GM15510 (cell line): Measurements from ENCODE around the gene POLR3G.

Experiments
- POLR2A ChIP-seq: IDR thresholded peaks from 3 replicates; pipeline ENCODE4 v1.6.1; 2011; ENCODE audit warnings: borderline replicate concordance; ENCODE audit not compliant: insufficient read length; ENCODE audit errors: extremely low read depth

Gene POLR3G, protein sequence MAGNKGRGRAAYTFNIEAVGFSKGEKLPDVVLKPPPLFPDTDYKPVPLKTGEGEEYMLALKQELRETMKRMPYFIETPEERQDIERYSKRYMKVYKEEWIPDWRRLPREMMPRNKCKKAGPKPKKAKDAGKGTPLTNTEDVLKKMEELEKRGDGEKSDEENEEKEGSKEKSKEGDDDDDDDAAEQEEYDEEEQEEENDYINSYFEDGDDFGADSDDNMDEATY

DNA sequence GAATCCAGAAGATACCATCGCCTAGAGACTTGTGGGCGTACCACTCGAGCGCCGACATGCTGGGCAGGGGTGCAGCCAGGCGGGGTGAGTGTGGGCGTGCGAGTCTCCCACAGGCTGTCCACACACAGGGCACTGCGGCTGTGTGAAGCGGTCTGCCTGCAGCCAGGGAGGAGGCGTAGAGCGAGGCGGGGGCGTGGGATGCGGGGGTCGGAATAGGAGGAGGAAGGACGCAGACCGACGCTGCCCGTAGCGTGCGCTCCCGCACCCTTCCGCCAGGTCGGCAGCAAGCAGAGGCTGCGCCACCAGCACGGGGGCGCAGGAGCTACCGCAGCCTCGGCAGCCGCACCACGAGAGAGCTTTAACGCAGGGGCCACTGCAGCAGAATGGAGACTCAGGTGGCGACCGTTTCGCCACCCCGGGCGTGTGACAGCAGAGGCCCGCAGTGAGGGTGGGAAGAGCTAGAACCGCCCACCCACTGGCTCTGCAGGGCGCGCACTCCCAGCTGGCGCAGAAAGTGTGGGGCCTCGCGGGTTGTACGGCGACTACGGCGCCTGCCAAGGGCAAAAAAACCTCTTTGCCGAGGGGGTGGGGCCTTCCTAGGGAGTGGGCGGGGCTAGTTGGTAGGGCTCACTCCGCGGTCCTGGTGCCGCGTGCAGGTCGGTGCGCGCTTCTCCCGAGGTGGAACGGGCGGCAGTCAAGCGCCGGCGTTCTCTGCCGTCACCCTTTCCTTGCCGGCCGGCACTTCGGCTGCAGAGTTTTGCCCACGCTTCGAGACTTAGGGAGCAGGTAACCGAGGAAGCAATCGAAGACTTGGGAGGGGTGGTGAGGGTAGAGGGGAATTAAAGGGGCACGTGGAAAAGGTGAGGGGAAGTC lies at the start of gene POLR3G, which contains the start of gene MBLAC2:
Gene POLR3G (plus strand): TSS at position 630 of the 873 bp plus-strand sequence. CDS start 10,704 bp downstream, outside the sequence.
Gene MBLAC2 (minus strand): TSS at position 537 of the 873 bp plus-strand sequence. CDS start 479 bp downstream, at position 58.
- TF ChIP-seq POLR2A: peak; percentile 76

DNA sequence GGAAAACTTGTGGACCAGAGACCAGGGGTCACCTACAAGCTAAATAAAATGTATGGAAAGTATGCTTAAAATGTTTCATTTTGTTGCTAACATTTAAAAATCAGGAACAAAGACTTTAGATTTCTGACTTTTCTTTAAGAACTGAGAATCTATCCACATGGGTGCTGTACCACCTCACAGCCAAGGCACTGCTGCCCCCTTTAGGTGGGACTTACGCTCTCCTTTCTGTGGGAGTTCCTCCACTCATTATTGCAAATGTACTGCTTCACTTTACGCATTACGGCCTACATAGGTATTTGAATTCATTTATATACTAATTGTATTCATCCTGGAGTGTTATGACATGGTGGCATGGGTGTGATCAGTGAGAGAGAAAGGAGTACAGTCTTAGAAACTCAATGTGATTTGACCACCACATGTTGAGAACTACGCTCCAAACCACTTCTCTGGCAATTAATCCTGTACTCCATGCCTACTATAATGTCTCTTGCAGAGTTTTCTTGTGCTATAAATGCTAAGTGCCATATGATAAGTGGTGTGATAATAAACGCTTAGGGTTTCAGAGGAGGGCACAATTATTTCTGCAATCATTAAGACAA lies 40.4 kb upstream of the POLR3G start:
- TF ChIP-seq POLR2A: no peak

DNA sequence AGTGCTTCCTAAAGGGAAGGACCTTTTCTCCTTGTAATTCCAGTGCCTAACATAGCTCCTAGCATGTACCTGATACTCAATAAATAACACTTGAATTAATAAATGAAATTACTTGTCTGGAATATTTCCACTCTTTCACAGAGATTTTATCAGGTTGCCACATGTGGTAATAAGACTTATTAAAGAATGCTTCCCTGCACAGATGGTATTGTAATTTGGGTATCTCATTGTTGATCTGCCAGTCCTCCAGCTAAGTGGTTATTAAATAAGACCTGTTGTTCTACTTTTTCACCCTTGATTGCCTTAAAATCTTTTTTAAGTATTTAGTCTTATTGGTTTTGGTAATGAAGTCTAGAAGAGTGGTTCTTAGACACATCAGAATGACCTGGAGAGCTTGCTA lies 37.0 kb upstream of the POLR3G start:
- TF ChIP-seq POLR2A: no peak

DNA sequence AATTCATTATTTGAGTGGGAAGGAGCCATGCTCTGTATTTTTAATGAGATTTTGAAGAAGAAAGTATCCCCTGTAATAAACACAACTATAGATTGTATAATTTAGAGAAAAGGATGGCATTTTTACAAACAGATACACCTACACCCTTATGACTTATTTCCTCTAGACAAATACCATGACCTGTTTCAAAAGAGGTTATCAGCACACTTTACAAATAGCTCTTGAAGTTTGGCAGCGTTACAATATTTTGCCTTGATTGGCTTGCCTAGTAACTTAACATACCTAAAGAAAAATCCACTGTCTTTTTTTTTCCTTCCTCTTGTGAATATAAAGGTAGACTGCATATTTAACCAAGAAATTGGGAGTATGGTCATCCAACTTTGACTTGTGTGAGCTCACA lies 36.6 kb upstream of the POLR3G start:
- no peak for TF ChIP-seq POLR2A

DNA sequence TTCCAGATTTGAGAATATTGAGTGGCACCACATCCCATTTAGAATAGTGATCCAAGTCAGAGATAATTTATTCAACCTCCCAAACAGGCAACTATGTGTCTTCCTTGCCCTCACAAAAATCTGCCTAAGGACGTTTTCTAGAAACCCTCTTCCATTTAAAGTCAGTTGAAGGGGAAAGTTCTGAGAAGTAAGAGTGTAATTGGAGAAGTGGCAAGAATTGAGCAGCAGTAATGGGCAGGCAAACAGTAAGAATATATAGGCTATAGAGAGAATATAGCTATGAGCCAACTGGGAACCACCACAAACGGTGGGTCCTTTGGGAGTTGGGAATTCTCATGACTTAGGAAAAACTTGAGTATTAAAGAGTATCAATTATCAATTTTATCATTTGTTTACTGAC lies 34.0 kb upstream of the POLR3G start:
- no peak for TF ChIP-seq POLR2A

- no peak for TF ChIP-seq POLR2A
Measured at GRCh38 chr5:90446961-90447360, 27.7 kb upstream of the POLR3G start.

- no peak for TF ChIP-seq POLR2A
Measured at GRCh38 chr5:90461288-90461687, 13.4 kb upstream of the POLR3G start.

DNA sequence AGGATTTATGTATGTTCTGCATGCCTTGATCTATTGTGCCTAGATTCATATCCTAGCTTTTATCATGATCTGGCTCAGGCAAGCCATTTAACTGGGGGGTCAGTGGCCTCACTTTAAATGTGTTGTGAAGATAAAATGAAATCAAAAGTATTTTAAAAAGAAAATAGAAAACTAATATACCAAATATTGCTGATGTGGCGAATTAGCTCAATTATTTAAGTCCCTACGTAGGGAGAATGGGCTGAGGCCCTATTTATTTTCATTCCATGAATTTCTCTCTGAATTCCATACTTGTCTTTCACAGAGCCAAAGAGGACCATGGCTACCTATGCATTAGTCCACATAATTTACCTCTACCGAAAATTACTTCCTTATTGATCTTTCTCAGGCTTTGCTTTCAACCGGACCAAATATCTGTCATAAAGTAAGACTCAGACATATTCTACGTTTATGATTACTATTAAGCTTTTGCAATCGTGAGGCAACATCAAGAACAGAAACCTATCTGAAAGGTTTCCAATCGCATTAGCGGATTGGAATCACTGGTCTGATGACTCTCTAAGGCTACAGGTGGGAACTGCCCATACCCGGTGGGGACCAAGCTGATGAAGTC lies 1.8 kb upstream of the POLR3G start:
- no peak for TF ChIP-seq POLR2A

DNA sequence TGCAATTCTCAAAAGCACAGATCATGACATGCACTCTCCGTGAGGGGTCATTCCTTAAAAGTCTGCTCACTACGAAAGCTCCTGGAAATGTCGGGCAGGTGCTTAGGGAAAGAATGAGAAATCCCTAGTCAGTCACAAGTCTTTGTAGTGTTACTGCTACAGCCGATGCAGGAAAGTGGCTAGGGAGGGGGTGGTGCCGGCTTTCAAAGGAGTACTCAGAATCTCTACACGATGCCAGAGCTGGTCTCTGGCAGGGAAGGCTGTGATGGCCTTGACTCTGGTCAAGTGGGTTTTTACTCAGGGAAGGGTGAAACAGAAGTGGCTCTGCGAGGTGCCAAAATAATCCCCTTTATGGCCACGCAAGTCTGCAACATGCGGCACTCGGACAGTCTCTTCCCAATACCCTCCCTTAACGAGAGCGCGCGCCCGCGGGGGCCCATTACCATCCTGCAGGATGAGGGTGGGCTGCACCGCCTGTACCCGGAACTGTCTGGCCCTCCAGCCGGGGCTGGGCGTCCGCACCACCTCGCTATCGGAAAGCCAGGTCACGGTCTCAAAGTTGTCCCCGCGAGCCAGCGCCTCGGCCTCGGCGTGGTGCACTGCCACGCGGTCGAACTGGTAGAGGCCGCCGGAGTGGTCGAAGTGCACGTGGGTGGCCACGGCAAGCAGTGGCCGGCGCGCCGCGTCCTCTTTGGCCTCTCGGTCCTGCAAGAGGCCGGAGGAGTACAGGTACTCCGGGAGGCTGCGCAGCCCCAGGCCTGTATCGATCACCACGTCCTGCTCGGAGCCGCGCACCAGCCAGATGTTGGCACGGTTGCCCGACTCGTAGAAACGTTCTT lies 1.0 kb upstream of the POLR3G start:
- TF ChIP-seq POLR2A: no peak

GRCh38 chr5:90475436-90475980 lies 844 bp downstream of the POLR3G start:
- no peak for TF ChIP-seq POLR2A

- TF ChIP-seq POLR2A: no peak
Measured at GRCh38 chr5:90476391-90476790, 1.7 kb downstream of the POLR3G start.

- no peak for TF ChIP-seq POLR2A
Measured at GRCh38 chr5:90477073-90477472, 2.4 kb downstream of the POLR3G start.

GRCh38 chr5:90477621-90478215 lies 3.1 kb downstream of the POLR3G start:
- TF ChIP-seq POLR2A: no peak

- TF ChIP-seq POLR2A: no peak
Measured at GRCh38 chr5:90479611-90480385, 5.1 kb downstream of the POLR3G start.

DNA sequence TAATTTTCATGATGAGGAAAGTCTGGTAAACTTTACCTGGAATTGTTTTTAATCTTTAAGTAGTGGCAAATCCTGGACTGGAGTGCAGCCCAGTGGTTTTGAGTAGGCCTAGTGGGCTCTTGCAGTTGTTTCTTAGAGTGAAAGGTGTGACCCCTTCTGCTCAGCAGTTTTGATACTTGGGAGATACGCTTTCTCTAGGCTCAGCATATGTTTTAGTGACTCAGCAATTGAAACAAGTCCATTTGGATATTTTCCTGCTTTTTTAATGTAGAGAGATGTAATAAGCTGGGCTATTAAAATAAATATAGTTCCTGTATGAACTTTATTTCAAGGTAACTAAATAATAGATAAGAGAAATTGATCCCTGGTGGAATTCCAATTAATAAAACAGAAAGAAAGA lies 6.0 kb downstream of the POLR3G start:
- no peak for TF ChIP-seq POLR2A
